ENCODE results near the gene PADI1.
"Not testable (repeated sequence)": the region's sequence is repeated elsewhere in the genome, so short reads cannot be mapped to it uniquely, and the experiment has no call there.

The PADI1 gene

GRCh38 chr1:17218939-17219338 is 14.0 kb downstream of the PADI1 start:
- DNase-seq: no peak

GRCh38 chr1:17220287-17220686 is 15.4 kb downstream of the PADI1 start:
- DNase-seq: no peak

- DNase-seq: no peak
Observed at GRCh38 chr1:17222557-17222956, 17.6 kb downstream of the PADI1 start.

GRCh38 chr1:17224434-17224833 is 19.5 kb downstream of the PADI1 start:
- DNase-seq: no peak

- no peak for DNase-seq
Observed at GRCh38 chr1:17225140-17225539, 20.2 kb downstream of the PADI1 start.

- no peak for DNase-seq
Observed at GRCh38 chr1:17227358-17227915, 22.5 kb downstream of the PADI1 start.

- DNase-seq: no peak
Observed at GRCh38 chr1:17228619-17229018, 23.7 kb downstream of the PADI1 start.

- DNase-seq: no peak
Observed at GRCh38 chr1:17229379-17229778, 24.5 kb downstream of the PADI1 start.

GRCh38 chr1:17230106-17230505 is 25.2 kb downstream of the PADI1 start:
- no peak for DNase-seq

- no peak for DNase-seq
Observed at GRCh38 chr1:17230671-17231310, 25.9 kb downstream of the PADI1 start.

GRCh38 chr1:17232759-17233661 is 28.1 kb downstream of the PADI1 start:
- no peak for DNase-seq

- DNase-seq: no peak
Observed at GRCh38 chr1:17233675-17234320, 28.9 kb downstream of the PADI1 start.

GRCh38 chr1:17234405-17234804 is 29.5 kb downstream of the PADI1 start:
- DNase-seq: no peak

GRCh38 chr1:17235135-17235885 is 30.4 kb downstream of the PADI1 start:
- DNase-seq: no peak

- DNase-seq: peak; percentile 70
Observed at GRCh38 chr1:17236779-17237560, 32.0 kb downstream of the PADI1 start.

- DNase-seq: no peak
Observed at GRCh38 chr1:17237561-17237903, 32.6 kb downstream of the PADI1 start.

- DNase-seq: peak; percentile 4
Observed at GRCh38 chr1:17239420-17239819, 34.5 kb downstream of the PADI1 start.

GRCh38 chr1:17241011-17241779 is 36.3 kb downstream of the PADI1 start:
- DNase-seq: not testable (repeated sequence)

- DNase-seq: not testable (repeated sequence)
Observed at GRCh38 chr1:17241780-17242074, 36.8 kb downstream of the PADI1 start.

- DNase-seq: no peak
Observed at GRCh38 chr1:17243274-17243673, 38.3 kb downstream of the PADI1 start.
